ENCODE results near the gene SHISA9. TPM values are rescaled to one million over a fixed set of nuclear protein-coding genes. Genes with fewer than 3 reads are reported as not detected.

The SHISA9 gene
- total RNA-seq, 3 donors from 2014 or later, result 0.33 to 4.1 TPM; not detected in 1

GRCh38 chr16:13095061-13095460 lies 193.7 kb downstream of the SHISA9 start:
- Histone ChIP-seq H3K27ac (no peak overlapping the region), H3K4me1 (no peaks in the 10 kb centered on the region), H3K4me3 (no peak overlapping the region), H3K9me3 (peaks cover 0 to 16% of the 10 kb centered on the region in 2 donors), H3K36me3 (no peaks in the 10 kb centered on the region), H3K27me3 (no peaks in the 10 kb centered on the region)
- DNase-seq (ENCODE audit: low spot score in 2 of 2), result no peak
- TF ChIP-seq POLR2AphosphoS5 (IDR thresholded peaks at IDR 0.05) (no peak), POLR2A (IDR thresholded peaks at IDR 0.05) (no peak)
- TF ChIP-seq, protein P1, sequence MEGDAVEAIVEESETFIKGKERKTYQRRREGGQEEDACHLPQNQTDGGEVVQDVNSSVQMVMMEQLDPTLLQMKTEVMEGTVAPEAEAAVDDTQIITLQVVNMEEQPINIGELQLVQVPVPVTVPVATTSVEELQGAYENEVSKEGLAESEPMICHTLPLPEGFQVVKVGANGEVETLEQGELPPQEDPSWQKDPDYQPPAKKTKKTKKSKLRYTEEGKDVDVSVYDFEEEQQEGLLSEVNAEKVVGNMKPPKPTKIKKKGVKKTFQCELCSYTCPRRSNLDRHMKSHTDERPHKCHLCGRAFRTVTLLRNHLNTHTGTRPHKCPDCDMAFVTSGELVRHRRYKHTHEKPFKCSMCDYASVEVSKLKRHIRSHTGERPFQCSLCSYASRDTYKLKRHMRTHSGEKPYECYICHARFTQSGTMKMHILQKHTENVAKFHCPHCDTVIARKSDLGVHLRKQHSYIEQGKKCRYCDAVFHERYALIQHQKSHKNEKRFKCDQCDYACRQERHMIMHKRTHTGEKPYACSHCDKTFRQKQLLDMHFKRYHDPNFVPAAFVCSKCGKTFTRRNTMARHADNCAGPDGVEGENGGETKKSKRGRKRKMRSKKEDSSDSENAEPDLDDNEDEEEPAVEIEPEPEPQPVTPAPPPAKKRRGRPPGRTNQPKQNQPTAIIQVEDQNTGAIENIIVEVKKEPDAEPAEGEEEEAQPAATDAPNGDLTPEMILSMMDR (IDR thresholded peaks at IDR 0.05), result no peak
- intact Hi-C loops (cut with DNase I; ENCODE audit: low total_unique reads), result no loop called here

DNA sequence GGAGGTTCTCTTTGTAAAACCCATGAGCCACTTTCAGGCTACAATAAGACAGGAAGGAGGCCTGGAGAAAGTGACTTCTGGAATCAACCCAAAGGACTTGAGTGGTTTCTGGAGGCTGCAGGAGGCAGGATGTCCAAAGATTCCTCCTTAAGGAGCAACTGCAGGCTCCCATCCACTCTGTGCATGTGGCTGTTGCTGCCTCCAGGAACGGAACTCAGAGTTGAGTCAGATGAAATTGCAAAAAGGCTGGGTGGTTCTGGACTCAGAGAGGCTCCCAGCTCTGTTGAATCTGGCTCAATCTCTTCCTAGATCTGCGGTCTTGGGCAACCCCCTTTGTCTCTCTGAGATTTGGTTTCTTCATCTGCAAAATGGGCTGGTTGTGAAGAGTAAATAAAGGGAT lies 197.1 kb downstream of the SHISA9 start:
- Histone ChIP-seq H3K27ac (no peak overlapping the region), H3K27me3 (no peaks in the 10 kb centered on the region), H3K4me3 (no peak overlapping the region), H3K4me1 (no peaks in the 10 kb centered on the region), H3K9me3 (no peaks in the 10 kb centered on the region), H3K36me3 (no peaks in the 10 kb centered on the region)
- DNase-seq (ENCODE audit: low spot score in 2 of 2), result no peak
- TF ChIP-seq POLR2AphosphoS5 (IDR thresholded peaks at IDR 0.05) (no peak), POLR2A (IDR thresholded peaks at IDR 0.05) (no peak)
- TF ChIP-seq, protein P1 (IDR thresholded peaks at IDR 0.05), result no peak
- intact Hi-C loops (cut with DNase I; ENCODE audit: low total_unique reads), result no loop called here

GRCh38 chr16:13099822-13100221 lies 198.4 kb downstream of the SHISA9 start:
- Histone ChIP-seq H3K36me3 (no peaks in the 10 kb centered on the region), H3K4me1 (no peaks in the 10 kb centered on the region), H3K27ac (no peak overlapping the region), H3K27me3 (no peaks in the 10 kb centered on the region), H3K9me3 (peaks cover 4 to 5% of the 10 kb centered on the region in 2 donors), H3K4me3 (no peak overlapping the region)
- DNase-seq (ENCODE audit: low spot score in 2 of 2), result no peak
- TF ChIP-seq POLR2AphosphoS5 (IDR thresholded peaks at IDR 0.05) (no peak), POLR2A (IDR thresholded peaks at IDR 0.05) (no peak)
- TF ChIP-seq, protein P1 (IDR thresholded peaks at IDR 0.05), result no peak
- intact Hi-C loops (cut with DNase I; ENCODE audit: low total_unique reads), result loop anchor here (5.0 kb wide), 1 partner anchor 737 kb away; no protein-coding TSS in a partner anchor

DNA sequence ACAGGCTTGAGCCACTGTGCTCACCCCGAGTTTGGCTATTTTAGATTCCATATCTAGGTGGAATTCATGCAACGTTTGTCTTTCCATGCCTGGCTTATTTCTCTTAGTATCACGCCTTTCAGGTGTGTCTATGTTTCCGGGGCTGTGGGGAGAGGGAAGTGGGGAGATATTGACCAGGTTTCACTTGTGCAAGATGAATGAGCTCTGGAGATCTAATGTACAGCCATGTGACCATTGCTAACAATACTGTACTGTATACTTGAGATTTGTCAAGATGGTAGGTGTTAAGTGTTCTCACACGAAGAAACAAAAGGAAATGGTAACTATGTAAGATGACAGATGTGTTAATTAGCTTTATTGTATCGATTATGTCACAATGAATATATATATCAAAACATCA lies 199.6 kb downstream of the SHISA9 start:
- Histone ChIP-seq H3K4me1 (no peaks in the 10 kb centered on the region), H3K36me3 (no peaks in the 10 kb centered on the region), H3K9me3 (peaks cover 4 to 5% of the 10 kb centered on the region in 2 donors), H3K4me3 (no peak overlapping the region), H3K27me3 (no peaks in the 10 kb centered on the region), H3K27ac (no peak overlapping the region)
- no peak for DNase-seq (ENCODE audit: low spot score in 2 of 2)
- TF ChIP-seq POLR2AphosphoS5 (IDR thresholded peaks at IDR 0.05) (no peak), POLR2A (IDR thresholded peaks at IDR 0.05) (no peak)
- TF ChIP-seq, protein P1 (IDR thresholded peaks at IDR 0.05), result no peak
- intact Hi-C loops (cut with DNase I; ENCODE audit: low total_unique reads), result loop anchor here (5.0 kb wide), 1 partner anchor 736 kb away; no protein-coding TSS in a partner anchor

- TF ChIP-seq POLR2A (IDR thresholded peaks at IDR 0.05) (no peak), POLR2AphosphoS5 (IDR thresholded peaks at IDR 0.05) (no peak)
- TF ChIP-seq, protein P1 (IDR thresholded peaks at IDR 0.05), result no peak
- Histone ChIP-seq H3K9me3 (peaks cover 4 to 5% of the 10 kb centered on the region in 2 donors), H3K36me3 (no peaks in the 10 kb centered on the region), H3K27ac (no peak overlapping the region), H3K4me1 (no peaks in the 10 kb centered on the region), H3K27me3 (no peaks in the 10 kb centered on the region), H3K4me3 (no peak overlapping the region)
- DNase-seq (ENCODE audit: low spot score in 2 of 2), result no peak
- intact Hi-C loops (cut with DNase I; ENCODE audit: low total_unique reads), result loop anchor here (5.0 kb wide), 1 partner anchor 735 kb away; no protein-coding TSS in a partner anchor
Measured at GRCh38 chr16:13101828-13102227, 200.4 kb downstream of the SHISA9 start.

Data from breast epithelium (tissue), 4 donors.